Stimulated activated effector memory CD8-positive, alpha-beta T cell treated with anti-CD3 and anti-CD28 coated beads, Interleukin-12 subunit alpha, Interleukin-12 subunit beta, amount 100 ng/mL, for 72 hours (primary cell): ENCODE data around the gene NPLOC4.

Experiments
- ATAC-seq: fragments of 150-1000 bp; cut with Tn5 transposase; 2 replicates; pipeline ENCODE4 v1.10.0; 2021
- DNase-seq, 2 donors: peaks; one replicate each; pipeline ENCODE4 v3.0.0; 2021 to 2022; ENCODE audit warnings: low spot score in 2 of 2
- H3K27ac Mint-ChIP-seq: one replicate; pipeline ENCODE4 v1.8.0; 2022; ENCODE audit warnings: mild to moderate bottlenecking, mixed read lengths
- H3K36me3 Mint-ChIP-seq: one replicate; pipeline ENCODE4 v1.8.0; 2022; ENCODE audit warnings: mild to moderate bottlenecking, mixed read lengths
- H3K4me1 Mint-ChIP-seq: one replicate; pipeline ENCODE4 v1.8.0; 2022; ENCODE audit warnings: mixed read lengths
- H3K4me3 Mint-ChIP-seq: one replicate; pipeline ENCODE4 v1.8.0; 2022; ENCODE audit warnings: mild to moderate bottlenecking, mixed read lengths
- H3K9me3 Mint-ChIP-seq: one replicate; pipeline ENCODE4 v1.8.0; 2022; ENCODE audit warnings: mixed read lengths

The NPLOC4 gene

GRCh38 chr17:81557276-81558114, 79.4 kb downstream of the NPLOC4 start:
- H3K36me3 Mint-ChIP-seq = peaks cover 82% of the 10 kb centered on the region
- H3K9me3 Mint-ChIP-seq = no peaks in the 10 kb centered on the region
- no peak overlapping the region for H3K4me3 Mint-ChIP-seq
- ATAC-seq (no peak), DNase-seq (no peak)
- H3K27ac Mint-ChIP-seq = peak overlapping the region; percentile 6
- peaks cover 18% of the 10 kb centered on the region for H3K4me1 Mint-ChIP-seq

GRCh38 chr17:81556863-81557262, 80.0 kb downstream of the NPLOC4 start:
- Mint-ChIP-seq H3K36me3 (peaks cover 76% of the 10 kb centered on the region), H3K27ac (peak overlapping the region; percentile 6), H3K9me3 (no peaks in the 10 kb centered on the region), H3K4me3 (no peak overlapping the region), H3K4me1 (peaks cover 18% of the 10 kb centered on the region)
- DNase-seq (no peak), ATAC-seq (no peak)

- no peak overlapping the region for H3K4me3 Mint-ChIP-seq
- H3K9me3 Mint-ChIP-seq = no peaks in the 10 kb centered on the region
- H3K4me1 Mint-ChIP-seq = peaks cover 24% of the 10 kb centered on the region
- H3K36me3 Mint-ChIP-seq = peaks cover 75% of the 10 kb centered on the region
- ATAC-seq (no peak), DNase-seq (no peak)
- H3K27ac Mint-ChIP-seq = no peak overlapping the region
Observed at GRCh38 chr17:81556175-81556691, 80.7 kb downstream of the NPLOC4 start.

GRCh38 chr17:81553616-81554181, 83.2 kb downstream of the NPLOC4 start:
- H3K4me3 Mint-ChIP-seq = peak overlapping the region; percentile 87
- H3K9me3 Mint-ChIP-seq = no peaks in the 10 kb centered on the region
- peak overlapping the region; percentile 89 for H3K27ac Mint-ChIP-seq
- peak; percentile 8 for ATAC-seq
- no peak for DNase-seq
- peaks cover 77% of the 10 kb centered on the region for H3K36me3 Mint-ChIP-seq
- peaks cover 45% of the 10 kb centered on the region for H3K4me1 Mint-ChIP-seq

- H3K27ac Mint-ChIP-seq = peak overlapping the region; percentile 89
- peak; percentile 80 for ATAC-seq
- DNase-seq = peak; percentile 43 to 89
- H3K4me3 Mint-ChIP-seq = peak overlapping the region; percentile 87
- peaks cover 77% of the 10 kb centered on the region for H3K36me3 Mint-ChIP-seq
- no peaks in the 10 kb centered on the region for H3K9me3 Mint-ChIP-seq
- peaks cover 45% of the 10 kb centered on the region for H3K4me1 Mint-ChIP-seq
Observed at GRCh38 chr17:81553018-81553615, 83.8 kb downstream of the NPLOC4 start.

- H3K27ac Mint-ChIP-seq = peak within 1 kb of the TSS; percentile 89
- peak; percentile 88 to 94 for DNase-seq
- H3K36me3 Mint-ChIP-seq = peaks cover 77% of the 10 kb centered on the region
- H3K9me3 Mint-ChIP-seq = no peaks in the 10 kb centered on the region
- peak within 1 kb of the TSS; percentile 87 for H3K4me3 Mint-ChIP-seq
- ATAC-seq = peak; percentile 75
- H3K4me1 Mint-ChIP-seq = peaks cover 45% of the 10 kb centered on the region
Observed at GRCh38 chr17:81552244-81553017, 84.5 kb downstream of the NPLOC4 start, which contains the start of gene FAAP100. Gene FAAP100, minus strand, starts transcription at chr17:81552353. Its CDS starts 23 bp downstream, at chr17:81552330.

GRCh38 chr17:81551458-81552243, 85.3 kb downstream of the NPLOC4 start:
- Mint-ChIP-seq H3K27ac (peak overlapping the region; percentile 88), H3K9me3 (no peaks in the 10 kb centered on the region), H3K36me3 (peaks cover 77% of the 10 kb centered on the region), H3K4me1 (peaks cover 45% of the 10 kb centered on the region), H3K4me3 (peak overlapping the region; percentile 87)
- DNase-seq (no peak), ATAC-seq (no peak)

GRCh38 chr17:81550830-81551457, 86.0 kb downstream of the NPLOC4 start:
- H3K9me3 Mint-ChIP-seq = no peaks in the 10 kb centered on the region
- peak overlapping the region; percentile 88 for H3K27ac Mint-ChIP-seq
- H3K36me3 Mint-ChIP-seq = peaks cover 81% of the 10 kb centered on the region

GRCh38 chr17:81550285-81550684, 86.6 kb downstream of the NPLOC4 start:
- ATAC-seq = no peak
- Mint-ChIP-seq H3K9me3 (no peaks in the 10 kb centered on the region), H3K27ac (no peak overlapping the region)

More at GRCh38 chr17:81550830-81551457, 86.0 kb downstream of the NPLOC4 start:
- no peak for DNase-seq
- Mint-ChIP-seq H3K4me3 (peak overlapping the region; percentile 87), H3K4me1 (peaks cover 45% of the 10 kb centered on the region)
- ATAC-seq = no peak

GRCh38 chr17:81549826-81550225, 87.1 kb downstream of the NPLOC4 start:
- ATAC-seq = no peak
- Mint-ChIP-seq H3K36me3 (peaks cover 79% of the 10 kb centered on the region), H3K27ac (no peak overlapping the region), H3K4me1 (peaks cover 45% of the 10 kb centered on the region), H3K9me3 (no peaks in the 10 kb centered on the region), H3K4me3 (peak overlapping the region; percentile 87)
- DNase-seq = no peak

More at GRCh38 chr17:81550285-81550684, 86.6 kb downstream of the NPLOC4 start:
- H3K4me3 Mint-ChIP-seq = peak overlapping the region; percentile 87
- peaks cover 77% of the 10 kb centered on the region for H3K36me3 Mint-ChIP-seq
- DNase-seq = no peak
- H3K4me1 Mint-ChIP-seq = peaks cover 45% of the 10 kb centered on the region

GRCh38 chr17:81549031-81549557, 87.8 kb downstream of the NPLOC4 start:
- ATAC-seq = no peak
- Mint-ChIP-seq H3K27ac (no peak overlapping the region), H3K4me1 (peaks cover 41% of the 10 kb centered on the region), H3K9me3 (no peaks in the 10 kb centered on the region), H3K36me3 (peaks cover 78% of the 10 kb centered on the region), H3K4me3 (peak overlapping the region; percentile 87)
- no peak for DNase-seq

- peaks cover 27% of the 10 kb centered on the region for H3K4me1 Mint-ChIP-seq
- H3K27ac Mint-ChIP-seq = no peak overlapping the region
- H3K36me3 Mint-ChIP-seq = peaks cover 66% of the 10 kb centered on the region
- H3K4me3 Mint-ChIP-seq = no peak overlapping the region
- ATAC-seq = no peak
- no peak for DNase-seq
- H3K9me3 Mint-ChIP-seq = no peaks in the 10 kb centered on the region
Observed at GRCh38 chr17:81547614-81547982, 89.3 kb downstream of the NPLOC4 start.

GRCh38 chr17:81546906-81547613, 89.9 kb downstream of the NPLOC4 start:
- Mint-ChIP-seq H3K4me3 (no peak overlapping the region), H3K27ac (no peak overlapping the region), H3K4me1 (peaks cover 27% of the 10 kb centered on the region), H3K36me3 (peaks cover 65% of the 10 kb centered on the region), H3K9me3 (no peaks in the 10 kb centered on the region)
- ATAC-seq (no peak), DNase-seq (no peak)
